H9 (cell line): ENCODE measurements around the gene VKORC1. TPM values are rescaled to one million over a fixed set of nuclear protein-coding genes. Genes with fewer than 3 reads are reported as not detected.

ENCODE experiments used
- DNase-seq: peaks from one replicate; pipeline ENCODE4 v3.0.0-alpha.2; 2017
- H2AFZ ChIP-seq: one replicate; pipeline ENCODE4 v1.6.1; 2013; ENCODE audit warnings: mild to moderate bottlenecking, low read length, control low read depth, moderate library complexity
- H2AK5ac ChIP-seq: 2 replicates; pipeline ENCODE4 v1.6.1; 2013; ENCODE audit warnings: low read length, control low read depth, mixed read lengths; ENCODE audit not compliant: insufficient read length
- H2BK120ac ChIP-seq: one replicate; pipeline ENCODE4 v1.6.1; 2013; ENCODE audit warnings: low read depth, mild to moderate bottlenecking, low read length, control low read depth, inconsistent platforms; ENCODE audit not compliant: poor library complexity, severe bottlenecking
- H2BK12ac ChIP-seq: 2 replicates; pipeline ENCODE4 v1.6.1; 2013; ENCODE audit warnings: low read length, control low read depth, mixed read lengths, low read depth; ENCODE audit not compliant: insufficient read length
- H2BK15ac ChIP-seq: 2 replicates; pipeline ENCODE4 v1.6.1; 2013; ENCODE audit warnings: low read depth, low read length, control low read depth
- H2BK20ac ChIP-seq: one replicate; pipeline ENCODE4 v1.6.1; 2013; ENCODE audit warnings: low read depth, mild to moderate bottlenecking, low read length, control low read depth, inconsistent platforms; ENCODE audit not compliant: poor library complexity, severe bottlenecking
- H2BK5ac ChIP-seq: 2 replicates; pipeline ENCODE4 v1.6.1; 2013; ENCODE audit warnings: low read length, control low read depth, mixed read lengths; ENCODE audit not compliant: insufficient read length
- H3K14ac ChIP-seq: 2 replicates; pipeline ENCODE4 v1.6.1; 2013; ENCODE audit warnings: low read length, control low read depth; ENCODE audit not compliant: insufficient read depth
- H3K18ac ChIP-seq: 2 replicates; pipeline ENCODE4 v1.6.1; 2013; ENCODE audit warnings: low read depth, mild to moderate bottlenecking, mixed read lengths, low read length, control low read depth; ENCODE audit not compliant: insufficient read length
- H3K23ac ChIP-seq: 2 replicates; pipeline ENCODE4 v1.6.1; 2013; ENCODE audit warnings: low read length, control low read depth, mixed read lengths, low read depth; ENCODE audit not compliant: insufficient read length
- H3K23me2 ChIP-seq: 2 replicates; pipeline ENCODE4 v1.6.1; 2013; ENCODE audit warnings: low read depth, mild to moderate bottlenecking, mixed read lengths, low read length, control low read depth; ENCODE audit not compliant: insufficient read length, poor library complexity, severe bottlenecking
- H3K27ac ChIP-seq: 2 replicates; pipeline ENCODE4 v1.5.1; 2013; ENCODE audit warnings: low read length, control low read depth, mixed read lengths, low read depth; ENCODE audit not compliant: insufficient read length
- H3K27me3 ChIP-seq: 2 replicates; pipeline ENCODE4 v1.6.1; 2013; ENCODE audit warnings: low read length, control low read depth, inconsistent platforms; ENCODE audit not compliant: insufficient read depth
- H3K4ac ChIP-seq: 2 replicates; pipeline ENCODE4 v1.6.1; 2013; ENCODE audit warnings: low read depth, mild to moderate bottlenecking, control low read depth, inconsistent platforms, low read length, moderate library complexity
- H3K4me1 ChIP-seq: 2 replicates; pipeline ENCODE4 v1.6.1; 2013; ENCODE audit warnings: low read length, control low read depth, inconsistent platforms; ENCODE audit not compliant: insufficient read depth
- H3K4me2 ChIP-seq: 2 replicates; pipeline ENCODE4 v1.6.1; 2013; ENCODE audit warnings: low read length, control low read depth, mixed read lengths; ENCODE audit not compliant: insufficient read length, insufficient read depth
- H3K56ac ChIP-seq: 2 replicates; pipeline ENCODE4 v1.6.1; 2013; ENCODE audit warnings: low read depth, mild to moderate bottlenecking, mixed read lengths, low read length, control low read depth; ENCODE audit not compliant: insufficient read length
- H3K79me1 ChIP-seq: 2 replicates; pipeline ENCODE4 v1.6.1; 2013; ENCODE audit warnings: low read depth, mild to moderate bottlenecking, moderate library complexity, low read length, control low read depth, inconsistent platforms; ENCODE audit not compliant: insufficient read depth, poor library complexity, severe bottlenecking
- H3K79me2 ChIP-seq: 2 replicates; pipeline ENCODE4 v1.6.1; 2013; ENCODE audit warnings: low read length, control low read depth, inconsistent platforms; ENCODE audit not compliant: insufficient read depth
- H3K9ac ChIP-seq: 2 replicates; pipeline ENCODE4 v1.6.1; 2013; ENCODE audit warnings: low read length, control low read depth, mixed read lengths; ENCODE audit not compliant: insufficient read length; ENCODE audit errors: extremely low read depth
- H3K9me3 ChIP-seq: one replicate; pipeline ENCODE4 v1.6.1; 2013; ENCODE audit warnings: low read depth, low read length, inconsistent platforms; ENCODE audit not compliant: control insufficient read depth
- H3T11ph ChIP-seq: one replicate; pipeline ENCODE4 v1.6.1; 2013; ENCODE audit warnings: mild to moderate bottlenecking, low read length, control low read depth, inconsistent platforms
- H4K20me1 ChIP-seq: one replicate; pipeline ENCODE4 v1.6.1; 2013; ENCODE audit not compliant: control insufficient read depth, insufficient read length, insufficient read depth
- H4K5ac ChIP-seq: 2 replicates; pipeline ENCODE4 v1.6.1; 2013; ENCODE audit warnings: low read depth, mild to moderate bottlenecking, mixed read lengths, low read length, control low read depth; ENCODE audit not compliant: insufficient read length
- H4K8ac ChIP-seq: replicated peaks from 2 replicates; pipeline ENCODE4 v1.6.1; 2013; ENCODE audit warnings: low read length, control low read depth, mixed read lengths, low read depth; ENCODE audit not compliant: insufficient read length
- H4K91ac ChIP-seq: 2 replicates; pipeline ENCODE4 v1.6.1; 2013; ENCODE audit warnings: low read depth, mild to moderate bottlenecking, moderate library complexity, mixed read lengths, low read length, control low read depth; ENCODE audit not compliant: insufficient read length
- H3K27ac Mint-ChIP-seq, 3 experiments: 2 replicates in 2 of 3; 3 replicates in 1 of 3; pipeline ENCODE4 v1.8.0; 2020 to 2021; ENCODE audit warnings: mixed read lengths in 3 of 3, mild to moderate bottlenecking in 1 of 3, moderate library complexity in 1 of 3
- H3K27me3 Mint-ChIP-seq: 2 replicates; pipeline ENCODE4 v1.8.0; 2021; ENCODE audit warnings: low read depth, mild to moderate bottlenecking, moderate library complexity, mixed read lengths
- H3K36me3 Mint-ChIP-seq, 3 experiments: 2 replicates in 2 of 3; 3 replicates in 1 of 3; pipeline ENCODE4 v1.8.0; 2020 to 2021; ENCODE audit warnings: low read depth in 3 of 3, mixed read lengths in 3 of 3; ENCODE audit not compliant: insufficient read depth in 1 of 3
- H3K4me1 Mint-ChIP-seq, 2 experiments: 2 replicates each; pipeline ENCODE4 v1.8.0; 2020; ENCODE audit warnings: mixed read lengths in 2 of 2
- H3K4me3 Mint-ChIP-seq, 2 experiments: 2 replicates in 1 of 2; 3 replicates in 1 of 2; pipeline ENCODE4 v1.8.0; 2020 to 2021; ENCODE audit warnings: mild to moderate bottlenecking in 2 of 2, mixed read lengths in 2 of 2, moderate library complexity in 1 of 2
- H3K9me3 Mint-ChIP-seq, 2 experiments: 2 replicates in 1 of 2; 3 replicates in 1 of 2; pipeline ENCODE4 v1.8.0; 2020; ENCODE audit warnings: mild to moderate bottlenecking in 2 of 2, mixed read lengths in 2 of 2, moderate library complexity in 1 of 2
- CTCF ChIP-seq: fragments of 200-600 bp; sonication (generic); conservative IDR thresholded peaks from 3 replicates; pipeline ENCODE4 v1.8.0; 2021; ENCODE audit warnings: antibody characterized with exemption, mild to moderate bottlenecking
- WGBS: extraction: QIAGEN DNeasy Blood & Tissue Kit; methylation state at CpG from one replicate; pipeline ENCODE4 v1.1.7; 2013; ENCODE audit warnings: missing lambda C conversion rate, low lambda C conversion rate, mixed read lengths; ENCODE audit not compliant: insufficient read length; ENCODE audit errors: extremely low coverage; 5-methylcytosine and 5-hydroxymethylcytosine counted together
- total RNA-seq: library from RNA; stranded (reverse); gene quantifications from 2 replicates; pipeline ENCODE4 v1.2.1, GENCODE V29; 2021

VKORC1 gene
- total RNA-seq, 1 experiment from 2014 or later, result 93.9 TPM

DNA sequence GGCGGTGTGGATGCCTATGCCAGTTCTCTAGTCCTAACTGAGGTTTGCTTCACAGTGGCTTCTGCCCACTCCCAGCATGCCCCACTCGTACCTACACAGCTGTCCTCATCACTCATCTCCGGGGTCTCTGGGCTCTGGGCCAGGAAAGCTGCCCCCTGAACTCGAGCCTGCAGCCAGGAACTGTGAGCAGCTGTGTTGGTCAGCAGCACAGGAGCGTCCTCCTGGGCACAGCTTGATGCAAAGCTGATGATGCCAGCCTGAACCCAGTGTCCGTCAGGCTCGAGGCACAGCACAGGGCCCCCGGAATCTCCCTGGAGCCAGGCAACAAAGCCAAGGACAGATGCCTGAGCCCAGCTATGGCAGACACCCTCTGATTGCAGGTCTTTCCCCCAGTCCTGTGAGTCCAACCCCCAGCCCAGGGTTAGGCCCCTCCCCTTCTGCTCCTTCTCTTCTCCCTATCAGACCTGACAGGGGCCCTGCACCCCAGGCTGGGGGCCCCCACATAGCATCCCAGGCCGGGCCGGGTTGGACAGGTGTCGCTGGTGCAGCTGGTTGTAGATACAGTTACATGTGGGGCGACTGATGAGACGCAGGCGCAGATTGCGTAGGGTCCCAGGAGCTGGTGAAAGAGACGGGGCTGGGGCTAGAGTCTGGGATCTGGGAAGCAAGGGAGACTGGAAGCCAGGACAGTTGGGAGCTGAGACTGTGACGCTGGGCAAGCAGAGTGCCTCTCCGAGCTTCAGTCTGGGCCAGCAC, 8.5 kb downstream of the VKORC1 start:
- no peak overlapping the region for H3K4me2 ChIP-seq

More for the DNA sequence above, 8.5 kb downstream of the VKORC1 start:
- H2BK15ac ChIP-seq, result no peak overlapping the region
- H3K27ac Mint-ChIP-seq, result peak overlapping the region in 1 of 3 experiments; percentile 92; a peak in 3 of 7 replicates
- no peak overlapping the region for H2AFZ ChIP-seq
- no CpG with 5 or more reads among the region's 18 CpGs for WGBS
- H3K79me2 ChIP-seq, result no peaks in the 10 kb centered on the region
- H3T11ph ChIP-seq, result no peak overlapping the region
- no peak overlapping the region for H2BK120ac ChIP-seq
- no peak overlapping the region for H2BK12ac ChIP-seq
- H3K9me3 ChIP-seq, result no peaks in the 10 kb centered on the region
- no peak overlapping the region for H2BK20ac ChIP-seq
- peak; percentile 26 for DNase-seq
- no peaks in the 10 kb centered on the region for H3K27me3 Mint-ChIP-seq
- H3K14ac ChIP-seq, result no peak overlapping the region
- no peak overlapping the region for H2BK5ac ChIP-seq
- no peak overlapping the region for H2AK5ac ChIP-seq
- no peak overlapping the region for H3K23ac ChIP-seq
- H3K27ac ChIP-seq, result no peak overlapping the region
- H4K8ac ChIP-seq, result no peak overlapping the region
- H3K23me2 ChIP-seq, result no peaks in the 10 kb centered on the region
- peaks cover 0 to 3% of the 10 kb centered on the region in 2 experiments; a peak in 1 of 4 replicates for H3K4me1 Mint-ChIP-seq
- no peaks in the 10 kb centered on the region for H3K9me3 Mint-ChIP-seq
- peak overlapping the region in 1 of 2 experiments; percentile 47; a peak in 1 of 5 replicates for H3K4me3 Mint-ChIP-seq
- H4K5ac ChIP-seq, result no peak overlapping the region
- no peak overlapping the region for H3K4ac ChIP-seq
- H3K18ac ChIP-seq, result no peak overlapping the region
- H3K79me1 ChIP-seq, result peaks cover under 1% of the 10 kb centered on the region
- peaks cover 6 to 28% (median 26%) of the 10 kb centered on the region in 3 experiments; a peak in 6 of 7 replicates for H3K36me3 Mint-ChIP-seq
- TF ChIP-seq CTCF, result no peak
- no peak overlapping the region for H4K91ac ChIP-seq
- H4K20me1 ChIP-seq, result no peaks in the 10 kb centered on the region
- H3K56ac ChIP-seq, result no peak overlapping the region
- H3K9ac ChIP-seq, result no peak overlapping the region
- no peaks in the 10 kb centered on the region for H3K27me3 ChIP-seq
- no peaks in the 10 kb centered on the region for H3K4me1 ChIP-seq
